HepG2 (cell line): ENCODE results near the gene CA14. TPM values are rescaled to one million over a fixed set of nuclear protein-coding genes. Genes with fewer than 3 reads are reported as not detected.

Source experiments
- AHR ChIP-seq: IDR thresholded peaks from 2 replicates; pipeline ENCODE4 v1.6.1; 2018; ENCODE audit warnings: missing genetic modification reagents, missing compliant biosample characterization
- ARID4A ChIP-seq: sonication (generic); formaldehyde crosslinking; IDR thresholded peaks from 2 replicates; pipeline ENCODE4 v1.5.0; 2020; ENCODE audit warnings: mild to moderate bottlenecking, missing genetic modification reagents, borderline replicate concordance
- DNMT3B ChIP-seq: conservative IDR thresholded peaks from 2 replicates; pipeline ENCODE4 v1.6.1; 2016; ENCODE audit warnings: missing biosample characterization, control low read depth
- JARID2 ChIP-seq: sonication (generic); formaldehyde crosslinking; IDR thresholded peaks from 2 replicates; pipeline ENCODE4 v1.8.1; 2023; ENCODE audit warnings: missing genetic modification reagents, inconsistent platforms; ENCODE audit not compliant: insufficient replicate concordance
- KAT2B ChIP-seq: fragments of 150-350 bp; IDR thresholded peaks from 2 replicates; pipeline ENCODE4 v1.6.1; 2014; ENCODE audit warnings: low read depth, low read length, borderline replicate concordance
- KLF16 ChIP-seq, 2 experiments: sonication (generic) in 1 of 2; formaldehyde crosslinking in 1 of 2; IDR thresholded peaks; 2 replicates each; pipeline versions ENCODE4 v1.6.1 to v1.8.0; 2016 to 2023; ENCODE audit warnings: missing genetic modification reagents in 2 of 2, missing compliant biosample characterization in 1 of 2
- MYC ChIP-seq: sonication (generic); formaldehyde crosslinking; IDR thresholded peaks from 2 replicates; pipeline ENCODE4 v1.9.0; 2021; ENCODE audit warnings: missing genetic modification reagents, borderline replicate concordance
- MYPOP ChIP-seq: sonication (generic); formaldehyde crosslinking; IDR thresholded peaks from 2 replicates; pipeline ENCODE4 v1.8.1; 2023; ENCODE audit warnings: mild to moderate bottlenecking, moderate library complexity, missing genetic modification reagents
- ZBTB1 ChIP-seq: sonication (generic); formaldehyde crosslinking; IDR thresholded peaks from 2 replicates; pipeline ENCODE4 v1.4.0; 2020; ENCODE audit warnings: missing genetic modification reagents, borderline replicate concordance
- ZBTB43 ChIP-seq: sonication (generic); formaldehyde crosslinking; conservative IDR thresholded peaks from 2 replicates; pipeline ENCODE4 v1.4.0; 2020; ENCODE audit warnings: missing genetic modification reagents
- ZFP90 ChIP-seq: sonication (generic); formaldehyde crosslinking; IDR thresholded peaks from 2 replicates; pipeline ENCODE4 v1.8.0; 2022; ENCODE audit warnings: missing genetic modification reagents, mild to moderate bottlenecking, inconsistent platforms, borderline replicate concordance
- ZNF367 ChIP-seq: sonication (generic); formaldehyde crosslinking; IDR thresholded peaks from 2 replicates; pipeline ENCODE4 v1.4.0; 2020; ENCODE audit warnings: missing genetic modification reagents, borderline replicate concordance
- ZNF431 ChIP-seq: sonication (generic); formaldehyde crosslinking; IDR thresholded peaks from 2 replicates; pipeline ENCODE4 v1.9.0; 2022; ENCODE audit warnings: missing genetic modification reagents, low read depth, mild to moderate bottlenecking, borderline replicate concordance
- ZNF7 ChIP-seq: IDR thresholded peaks from 2 replicates; pipeline ENCODE4 v1.6.1; 2016; ENCODE audit warnings: missing biosample characterization, missing genetic modification reagents
- ZNF781 ChIP-seq: sonication (generic); formaldehyde crosslinking; IDR thresholded peaks from 2 replicates; pipeline ENCODE4 v1.5.1; 2020; ENCODE audit warnings: borderline replicate concordance, mild to moderate bottlenecking, missing genetic modification reagents; ENCODE audit errors: not compliant biosample characterization
- ZNF878 ChIP-seq: sonication (generic); formaldehyde crosslinking; IDR thresholded peaks from 2 replicates; pipeline ENCODE4 v1.8.1; 2023; ENCODE audit warnings: mild to moderate bottlenecking, missing genetic modification reagents, moderate library complexity
- polyA plus RNA-seq, 8 experiments: library from polyadenylated mRNA; depleted of rRNA in 3 of 8; stranded (reverse) in 7 of 8; unstranded in 1 of 8; fragments of >200 nt; fragmentation: Illumina TruSeq in 4 of 8; extraction: Trizol in 4 of 8; gene quantifications; 2 replicates each; pipeline versions ENCODE4 v1.2.1 to v1.2.3, GENCODE V29; 2011 to 2016; ENCODE audit warnings: low read depth in 4 of 8, missing spikeins in 1 of 8, mixed read lengths in 1 of 8; ENCODE audit not compliant: insufficient read depth in 1 of 8
- total RNA-seq, 5 experiments: library from RNA; depleted of rRNA; stranded (reverse); fragments of >200 nt; fragmentation: Illumina TruSeq; extraction: Trizol; gene quantifications; 2 replicates each; pipeline ENCODE4 v1.2.3, GENCODE V29; 2016; ENCODE audit warnings: low read depth in 1 of 5
- TF ChIP-seq, protein P1 (sequence below): sonication (generic); formaldehyde crosslinking; IDR thresholded peaks from 2 replicates; pipeline ENCODE4 v1.4.0; 2020; ENCODE audit warnings: mild to moderate bottlenecking, missing genetic modification reagents

Gene CA14
- total and polyA plus RNA-seq, 2 of the 13 experiments (the other 11 are each of a cell fraction or from before 2014, with no cell fraction given): 2.4 to 8.5 TPM

DNA sequence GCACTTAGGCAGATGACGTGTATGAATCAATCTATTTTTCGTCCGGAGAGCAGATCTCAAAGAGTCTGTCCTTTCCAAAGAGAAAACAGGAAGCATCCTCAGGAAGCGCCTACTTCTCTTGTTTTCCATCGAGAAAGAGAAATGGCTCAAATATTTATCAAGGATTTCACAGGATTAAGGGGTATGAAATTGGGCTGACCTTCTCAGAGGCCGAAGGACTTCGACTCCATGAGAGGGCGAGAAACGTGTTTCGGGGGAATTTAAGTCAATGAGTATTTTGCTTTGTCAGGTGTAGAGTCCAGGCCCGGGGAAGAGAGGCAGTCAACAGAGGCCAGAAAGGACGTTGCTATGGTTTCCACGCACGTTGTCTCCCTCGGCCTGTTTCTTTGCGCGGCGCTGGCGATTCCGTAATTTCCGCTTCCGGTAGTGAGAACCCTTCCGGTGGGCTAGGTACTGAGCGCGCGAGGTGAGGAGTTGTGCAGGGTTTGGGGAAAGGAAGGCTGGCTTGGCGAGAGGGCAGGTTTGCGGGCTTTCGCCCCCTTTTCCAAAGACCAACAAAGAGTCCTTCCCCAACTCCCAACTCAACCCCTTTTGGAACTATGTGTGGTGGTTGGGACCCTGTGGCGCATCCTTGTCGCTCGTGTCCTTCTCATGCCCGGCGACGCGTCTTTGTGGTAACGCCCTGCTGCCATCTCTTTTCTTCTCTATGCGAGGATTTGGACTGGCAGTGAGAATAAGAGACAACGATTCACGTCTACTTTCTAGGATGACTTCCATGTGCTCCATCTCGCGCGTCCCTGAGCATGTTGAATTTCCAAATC, 36.1 kb downstream of the CA14 start, which contains the start of gene MRPS21 (continued):
- TF ChIP-seq ARID4A (CRISPR knock-in tag) (peak; percentile 96), ZNF878 (CRISPR knock-in tag) (no peak; the same call in 1 of the 2 replicates), ZBTB43 (0 out of 2 replicates have a peak, but pooled peaks have one; percentile 12), ZBTB1 (CRISPR knock-in tag) (no peak), MYPOP (CRISPR knock-in tag) (peak; percentile 86), ZNF431 (CRISPR knock-in tag) (no peak), DNMT3B (CRISPR knock-in tag) (peak; percentile 84; the same call in 1 of the 2 replicates), ZFP90 (CRISPR knock-in tag) (peak; percentile 89), AHR (CRISPR knock-in tag) (no peak; the same call in 1 of the 2 replicates), ZNF7 (no peak), JARID2 (CRISPR knock-in tag) (no peak), ZNF367 (no peak), KAT2B (no peak), ZNF781 (peak; percentile 71), KLF16 (CRISPR knock-in tag; IDR thresholded peaks at IDR 0.05) (peak in 1 of 2 experiments; percentile 71; a peak in 1 of 4 replicates), MYC (CRISPR knock-in tag) (peak; percentile 91)
- TF ChIP-seq, protein P1, sequence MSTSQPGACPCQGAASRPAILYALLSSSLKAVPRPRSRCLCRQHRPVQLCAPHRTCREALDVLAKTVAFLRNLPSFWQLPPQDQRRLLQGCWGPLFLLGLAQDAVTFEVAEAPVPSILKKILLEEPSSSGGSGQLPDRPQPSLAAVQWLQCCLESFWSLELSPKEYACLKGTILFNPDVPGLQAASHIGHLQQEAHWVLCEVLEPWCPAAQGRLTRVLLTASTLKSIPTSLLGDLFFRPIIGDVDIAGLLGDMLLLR (CRISPR knock-in tag): no peak
